Measurements from ENCODE around the gene LRRC14B.

Gene LRRC14B

GRCh38 chr5:157126-157715, 34.1 kb upstream of the LRRC14B start:
- no peaks in the 10 kb centered on the region for H3K9me3 ChIP-seq
- no peak overlapping the region for H3K27ac ChIP-seq
- no peak for TF ChIP-seq CTCF (IDR thresholded peaks at IDR 0.05)
- no peaks in the 10 kb centered on the region for H3K4me1 ChIP-seq (ENCODE audit: control insufficient read depth in 1 of 2, insufficient read depth in 1 of 2, low read depth in 1 of 2, low read length in 1 of 2)
- H3K36me3 ChIP-seq = no peaks in the 10 kb centered on the region
- H3K4me3 ChIP-seq (ENCODE audit: low read depth in 1 of 2, low read length in 1 of 2) = no peak overlapping the region
- peaks cover 19% of the 10 kb centered on the region for H3K27me3 ChIP-seq

- no peak overlapping the region for H3K4me3 ChIP-seq (ENCODE audit: low read depth in 1 of 2, low read length in 1 of 2)
- H3K27me3 ChIP-seq = peaks cover 19% of the 10 kb centered on the region
- no peak overlapping the region for H3K27ac ChIP-seq
- H3K36me3 ChIP-seq = no peaks in the 10 kb centered on the region
- H3K9me3 ChIP-seq = no peaks in the 10 kb centered on the region
- TF ChIP-seq CTCF (IDR thresholded peaks at IDR 0.05) = no peak
- H3K4me1 ChIP-seq (ENCODE audit: control insufficient read depth in 1 of 2, insufficient read depth in 1 of 2, low read depth in 1 of 2, low read length in 1 of 2) = no peaks in the 10 kb centered on the region
Observed at GRCh38 chr5:157801-158200, 33.5 kb upstream of the LRRC14B start.

- H3K4me3 ChIP-seq (ENCODE audit: low read depth in 1 of 2, low read length in 1 of 2) = no peak overlapping the region
Observed at GRCh38 chr5:158807-159447, 32.4 kb upstream of the LRRC14B start.

GRCh38 chr5:159448-160172, 31.7 kb upstream of the LRRC14B start:
- Histone ChIP-seq H3K27ac (no peak overlapping the region), H3K36me3 (no peaks in the 10 kb centered on the region), H3K4me3 (ENCODE audit: low read depth in 1 of 2, low read length in 1 of 2) (no peak overlapping the region), H3K27me3 (peaks cover 19% of the 10 kb centered on the region), H3K4me1 (ENCODE audit: control insufficient read depth in 1 of 2, insufficient read depth in 1 of 2, low read depth in 1 of 2, low read length in 1 of 2) (no peaks in the 10 kb centered on the region), H3K9me3 (no peaks in the 10 kb centered on the region)
- no peak for TF ChIP-seq CTCF (IDR thresholded peaks at IDR 0.05)

More at GRCh38 chr5:158807-159447, 32.4 kb upstream of the LRRC14B start:
- Histone ChIP-seq H3K27me3 (peaks cover 19% of the 10 kb centered on the region), H3K4me1 (ENCODE audit: control insufficient read depth in 1 of 2, insufficient read depth in 1 of 2, low read depth in 1 of 2, low read length in 1 of 2) (no peaks in the 10 kb centered on the region), H3K36me3 (no peaks in the 10 kb centered on the region), H3K27ac (no peak overlapping the region), H3K9me3 (no peaks in the 10 kb centered on the region)
- TF ChIP-seq CTCF (IDR thresholded peaks at IDR 0.05) = no peak

GRCh38 chr5:160173-160510, 31.2 kb upstream of the LRRC14B start:
- no peak for TF ChIP-seq CTCF (IDR thresholded peaks at IDR 0.05)
- Histone ChIP-seq H3K27ac (no peak overlapping the region), H3K4me1 (ENCODE audit: control insufficient read depth in 1 of 2, insufficient read depth in 1 of 2, low read depth in 1 of 2, low read length in 1 of 2) (no peaks in the 10 kb centered on the region), H3K4me3 (ENCODE audit: low read depth in 1 of 2, low read length in 1 of 2) (no peak overlapping the region), H3K9me3 (no peaks in the 10 kb centered on the region), H3K27me3 (peaks cover 19% of the 10 kb centered on the region), H3K36me3 (no peaks in the 10 kb centered on the region)
